Liver (tissue), 3 donors: Measurements from ENCODE around the gene SERPINH1.

Experiments used
- CTCF ChIP-seq: fragments of 150-350 bp; IDR thresholded peaks from 2 replicates; pipeline ENCODE4 v1.5.1; 2017; ENCODE audit warnings: improper control_type of control experiment, low read depth, low read length; ENCODE audit not compliant: missing input control
- GABPA ChIP-seq, 2 donors: IDR thresholded peaks in 1 of 2; conservative IDR thresholded peaks in 1 of 2; 2 replicates each; pipeline ENCODE4 v1.6.1; 2016; ENCODE audit warnings: antibody characterized with exemption in 2 of 2, mild to moderate bottlenecking in 1 of 2, moderate library complexity in 1 of 2
- MAX ChIP-seq: IDR thresholded peaks from 2 replicates; pipeline ENCODE4 v1.6.1; 2016; ENCODE audit warnings: antibody characterized with exemption
- SP1 ChIP-seq: IDR thresholded peaks from 2 replicates; pipeline ENCODE4 v1.6.1; 2018; ENCODE audit warnings: antibody characterized with exemption, mild to moderate bottlenecking
- YY1 ChIP-seq: IDR thresholded peaks from 2 replicates; pipeline ENCODE4 v1.6.1; 2016; ENCODE audit warnings: antibody characterized with exemption, mild to moderate bottlenecking
- donor health status: healthy.
- donor health status: healthy.

GRCh38 chr11:75527130-75527529 lies 34.9 kb upstream of the SERPINH1 start:
- no peak for TF ChIP-seq YY1
- TF ChIP-seq CTCF = no peak
- no peak for TF ChIP-seq SP1
- no peak for TF ChIP-seq MAX
- TF ChIP-seq GABPA (IDR thresholded peaks at IDR 0.05 in 1 of 2, conservative IDR thresholded peaks at IDR 0.05 in 1 of 2) = no peak
